HTERT RPE-1 (cell line): ENCODE measurements around the gene IFT22.
"Not testable (repeated sequence)": the region's sequence is repeated elsewhere in the genome, so short reads cannot be mapped to it uniquely, and the experiment has no call there.

Experiments
- in situ Hi-C: fragments of 300-500 bp; cut with MboI; formaldehyde crosslinking; loops from 4 replicates; pipeline ENCODE4 v1.14.3; 2020; ENCODE audit warnings: low sequenced_read_pairs

IFT22 gene

DNA sequence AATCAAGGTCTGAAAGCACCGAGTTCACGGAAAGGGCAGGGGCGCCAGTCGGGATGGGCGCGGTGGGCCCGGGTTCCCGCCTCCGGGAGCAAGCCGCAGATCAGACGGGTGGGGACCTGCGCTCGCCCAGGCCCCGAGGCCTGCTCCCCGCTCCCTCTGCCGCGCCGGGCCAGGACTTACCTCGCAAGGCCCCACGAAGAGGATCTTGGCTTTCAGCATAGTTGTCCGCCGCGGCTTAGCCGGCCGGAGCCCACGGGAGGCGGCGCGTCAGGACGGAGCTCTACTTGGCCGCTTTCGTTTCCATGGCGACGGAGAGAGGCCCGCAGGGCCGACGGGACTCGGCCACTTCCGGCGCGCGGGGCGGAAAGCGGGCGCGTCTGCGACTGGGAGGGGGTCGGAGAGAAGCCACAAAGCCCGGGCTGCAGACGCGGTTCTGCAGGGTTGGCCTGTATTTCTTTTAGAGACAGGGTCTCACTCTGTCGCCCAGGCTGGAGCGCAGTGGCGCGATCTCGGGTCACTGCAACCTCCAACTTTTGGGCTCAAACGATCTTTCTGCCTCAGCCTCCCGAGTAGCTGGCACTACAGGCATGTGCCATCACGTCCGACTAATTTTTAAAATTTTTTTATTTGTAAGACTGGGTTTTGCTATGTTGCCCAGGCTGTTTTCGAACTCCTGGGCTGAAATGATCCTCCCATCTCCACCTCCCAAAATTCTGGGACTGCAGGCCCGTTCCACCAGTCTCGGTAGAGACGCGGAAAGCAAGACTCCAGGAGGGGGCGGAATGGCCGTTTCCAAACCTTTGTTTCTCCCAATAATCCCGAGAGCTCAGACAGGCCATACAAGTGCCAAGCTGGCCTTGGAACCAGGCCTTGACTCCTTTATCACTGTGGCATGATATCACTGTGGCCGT lies at the start of gene IFT22:
TSS of gene IFT22 (minus strand) at position 322 of the 911 bp plus-strand sequence. CDS start at position 219, 103 bp downstream.
- in situ Hi-C loops = no loop called here

GRCh38 chr7:101370836-101371235 lies 49.2 kb upstream of the IFT22 start:
- in situ Hi-C loops = no loop called here

GRCh38 chr7:101368422-101369165 lies 47.0 kb upstream of the IFT22 start:
- in situ Hi-C loops = no loop called here

DNA sequence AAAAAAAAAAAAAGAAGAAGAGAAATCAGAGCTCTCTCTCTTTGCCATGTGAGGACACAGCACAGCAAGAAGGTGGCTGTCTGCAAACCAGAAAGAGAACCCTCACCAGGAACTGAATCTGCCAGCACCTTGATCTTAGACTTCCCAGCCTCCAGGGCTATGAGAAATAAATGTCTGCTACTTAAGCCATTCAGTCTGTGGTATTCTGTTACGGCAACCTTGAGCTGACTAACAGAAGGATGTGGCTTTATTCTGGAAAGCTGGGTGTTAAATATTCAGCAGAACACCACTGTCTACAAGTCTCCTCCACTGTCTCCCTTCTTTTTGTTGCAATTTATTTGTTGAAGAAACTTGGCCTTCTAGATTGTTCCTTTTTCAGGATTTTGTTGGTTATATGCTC lies 46.1 kb upstream of the IFT22 start:
- in situ Hi-C loops = no loop called here

GRCh38 chr7:101365956-101366355 lies 44.3 kb upstream of the IFT22 start:
- in situ Hi-C loops = no loop called here

DNA sequence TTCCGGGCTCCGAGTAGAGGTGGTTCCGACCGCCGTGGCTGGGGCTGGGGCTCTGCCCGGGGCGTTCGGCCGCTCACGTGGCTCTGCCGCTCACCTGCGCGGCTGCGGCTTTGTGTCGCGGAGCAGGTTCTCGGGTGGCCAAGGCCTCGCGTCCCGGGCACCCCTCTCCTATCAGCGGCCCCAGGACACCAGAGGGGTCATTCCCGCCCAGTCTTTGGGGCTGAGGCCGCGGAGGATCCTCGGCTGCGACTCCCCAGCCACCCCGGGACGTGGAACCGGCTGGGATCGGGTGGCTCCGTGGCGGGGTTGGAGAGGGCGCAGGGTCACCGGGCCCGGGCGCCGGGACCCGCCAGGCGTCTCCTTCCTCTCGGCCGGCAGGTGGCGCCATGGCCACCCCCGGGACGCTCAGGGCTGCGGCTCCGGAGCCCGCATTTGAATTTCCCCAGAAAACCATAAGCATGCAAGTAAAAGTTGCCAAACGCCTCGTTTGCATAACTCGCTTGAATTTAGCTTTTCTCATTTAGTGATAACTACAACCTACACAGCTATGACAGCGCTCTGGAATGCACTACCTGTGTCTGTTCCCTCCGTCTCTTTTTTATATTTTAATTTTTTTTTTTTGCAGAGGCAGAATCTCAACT lies 42.2 kb upstream of the IFT22 start:
- in situ Hi-C loops = no loop called here

GRCh38 chr7:101363196-101363733 lies 41.7 kb upstream of the IFT22 start:
- in situ Hi-C loops = no loop called here

GRCh38 chr7:101362334-101363195 lies 41.0 kb upstream of the IFT22 start, which contains the start of gene COL26A1:
TSS of gene COL26A1 (plus strand) at chr7:101362875. CDS start at chr7:101363033, 158 bp downstream.
- in situ Hi-C loops = no loop called here

DNA sequence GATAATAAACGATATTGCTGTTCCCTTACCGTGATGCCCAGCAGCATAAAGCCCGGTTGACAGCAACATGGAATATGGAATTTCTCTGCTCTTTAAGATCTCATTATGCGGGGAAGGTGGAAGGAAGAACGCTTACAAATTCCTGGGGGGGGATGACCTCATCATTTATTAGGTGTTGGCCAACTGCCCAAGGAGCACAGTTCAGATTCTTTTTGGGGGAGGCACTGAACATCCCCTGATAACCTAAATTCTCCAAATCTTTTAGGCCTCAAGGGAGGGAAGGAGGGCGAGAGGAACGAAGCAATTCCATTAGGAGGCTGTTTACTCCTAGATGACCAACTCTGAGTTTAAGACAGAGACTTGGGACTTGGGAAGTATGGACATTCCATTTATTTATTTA lies 35.8 kb upstream of the IFT22 start:
- in situ Hi-C loops = no loop called here

- in situ Hi-C loops = no loop called here
These were observed 31.3 kb upstream of the IFT22 start for GRCh38 chr7:101352920-101353308.

- in situ Hi-C loops = not testable (repeated sequence)
These were observed 27.7 kb upstream of the IFT22 start for GRCh38 chr7:101349300-101349699.

GRCh38 chr7:101348456-101349067 lies 26.9 kb upstream of the IFT22 start:
- in situ Hi-C loops = not testable (repeated sequence)

DNA sequence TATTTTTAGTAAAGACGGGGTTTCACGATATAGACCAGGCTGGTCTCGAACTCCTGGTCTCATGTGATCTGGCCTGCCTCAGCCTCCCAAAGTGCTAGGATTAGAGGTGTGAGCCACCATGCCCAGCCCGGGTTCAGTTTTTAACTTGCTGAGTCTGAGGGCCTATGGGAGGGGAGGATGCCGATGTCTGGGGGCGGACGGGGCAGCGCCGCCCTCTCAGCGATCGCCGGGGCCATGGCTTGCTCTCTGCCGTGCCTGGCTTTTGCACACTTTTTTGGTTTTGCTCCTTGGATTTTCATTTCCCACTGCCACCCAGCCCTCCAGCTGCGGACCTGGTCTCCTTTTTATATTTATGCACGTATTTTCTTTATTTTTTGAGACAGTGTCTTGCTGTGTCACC lies 25.9 kb upstream of the IFT22 start:
- in situ Hi-C loops = no loop called here

DNA sequence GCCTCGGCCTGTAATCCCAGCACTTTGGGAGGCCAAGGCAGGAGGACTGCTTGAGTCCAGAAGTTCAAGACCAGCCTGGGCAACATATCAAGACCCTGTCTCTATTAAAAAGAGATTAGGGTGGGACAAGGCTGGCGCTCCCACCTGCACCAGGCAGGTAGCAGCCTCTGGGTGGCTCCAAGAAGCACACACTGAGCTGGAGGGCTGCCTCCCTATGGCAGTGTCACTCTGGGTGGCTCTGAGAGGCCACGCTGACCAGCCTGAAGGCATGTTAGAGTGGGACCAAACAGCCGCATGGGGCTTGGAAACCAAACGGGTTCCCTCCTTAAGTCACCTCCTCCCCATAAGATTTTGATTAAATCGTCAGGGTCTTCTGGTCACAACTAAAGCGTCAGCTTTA lies 21.3 kb upstream of the IFT22 start:
- in situ Hi-C loops = no loop called here

DNA sequence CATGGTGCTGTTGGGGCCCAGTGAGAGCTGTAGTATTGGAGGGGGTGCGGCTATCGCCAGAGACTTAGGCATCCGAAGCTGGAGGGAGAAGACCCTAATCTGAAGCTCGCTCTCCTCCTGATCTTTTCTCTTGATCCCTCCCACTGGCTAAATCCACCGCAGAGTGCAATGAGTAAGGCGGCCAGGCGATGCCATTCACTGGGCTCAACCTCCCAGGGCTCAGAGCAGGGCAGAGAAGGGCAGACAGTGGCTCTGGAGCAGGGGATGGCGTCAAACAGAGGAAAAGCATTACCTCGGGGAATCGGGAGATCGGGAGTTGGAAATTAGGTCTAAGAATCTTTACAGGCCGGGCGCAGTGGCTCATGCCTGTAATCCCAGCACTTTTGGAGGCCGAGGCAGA lies 18.8 kb upstream of the IFT22 start:
- in situ Hi-C loops = no loop called here

GRCh38 chr7:101333912-101334311 lies 12.3 kb upstream of the IFT22 start:
- in situ Hi-C loops = no loop called here

DNA sequence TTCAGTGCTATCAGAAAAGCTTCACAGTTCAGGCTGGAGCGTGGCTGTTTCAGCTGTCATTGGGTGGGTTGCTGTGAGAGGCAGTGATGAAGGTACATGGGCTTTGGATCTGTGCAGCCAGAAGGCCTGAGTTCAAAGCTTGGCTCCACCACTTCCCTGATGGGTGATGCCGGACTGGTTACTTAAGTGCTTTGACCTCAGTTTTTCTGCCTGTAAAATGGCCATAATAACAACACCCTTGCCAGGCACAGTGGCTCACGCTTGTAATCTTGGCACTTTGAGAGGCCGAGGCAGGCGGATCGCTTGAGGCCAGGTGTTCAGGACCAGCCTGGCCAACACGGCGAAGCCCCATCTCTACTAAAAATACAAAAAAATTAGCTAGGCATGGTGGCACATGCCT lies 10.4 kb upstream of the IFT22 start:
- in situ Hi-C loops = no loop called here

GRCh38 chr7:101330011-101330484 lies 8.4 kb upstream of the IFT22 start:
- in situ Hi-C loops = no loop called here

DNA sequence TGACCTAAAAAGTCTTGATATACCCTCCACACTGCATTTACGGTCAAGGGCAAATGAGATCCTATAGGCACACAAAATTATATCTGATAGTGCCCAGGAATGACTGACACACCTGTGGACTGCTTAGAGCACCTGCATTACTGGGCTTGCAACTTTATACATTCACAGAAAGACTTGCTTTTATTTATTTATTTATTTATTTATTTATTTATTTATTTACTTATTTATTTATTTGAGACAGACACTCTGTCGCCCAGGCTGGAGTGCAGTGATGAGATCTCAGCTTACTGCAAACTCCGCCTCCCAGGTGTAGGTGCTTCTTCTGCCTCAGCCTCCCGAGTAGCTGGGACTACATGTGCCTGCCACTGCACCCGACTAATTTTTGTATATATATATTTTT lies 6.5 kb upstream of the IFT22 start:
- in situ Hi-C loops = no loop called here

DNA sequence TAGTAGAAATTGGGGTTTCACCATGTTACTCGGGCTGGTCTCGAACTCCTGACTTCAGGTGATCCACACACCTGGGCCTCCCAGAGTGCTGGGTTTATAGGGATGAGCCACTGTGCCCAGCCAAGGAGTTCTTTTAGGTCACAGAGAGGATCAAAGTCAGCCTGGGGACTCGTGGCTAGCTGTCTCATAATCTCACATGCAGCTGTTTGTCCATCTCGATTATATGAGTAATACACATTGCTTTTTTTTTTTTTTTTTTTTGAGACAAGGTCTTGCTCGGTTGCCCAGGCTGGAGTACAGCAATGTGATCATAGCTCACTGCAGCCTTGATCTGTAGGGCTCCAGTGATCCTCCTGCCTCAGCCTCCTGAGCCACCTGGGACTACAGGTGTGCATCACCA lies 2.2 kb downstream of the IFT22 start:
- in situ Hi-C loops = no loop called here
